GM23248 (cell line): ENCODE measurements around the gene EREG.

ENCODE experiments used
- EZH2 ChIP-seq: fragments of 200-600 bp; sonication (generic); IDR thresholded peaks from 2 replicates; pipeline ENCODE4 v1.6.1; 2018; ENCODE audit warnings: antibody characterized with exemption, mild to moderate bottlenecking; ENCODE audit not compliant: insufficient read depth, poor library complexity, severe bottlenecking
- EZH2phosphoT487 ChIP-seq: fragments of 200-600 bp; sonication (generic); IDR thresholded peaks from 2 replicates; pipeline ENCODE4 v1.6.1; 2018; ENCODE audit warnings: antibody characterized with exemption, moderate library complexity, mild to moderate bottlenecking, low read depth; ENCODE audit not compliant: insufficient read depth

DNA sequence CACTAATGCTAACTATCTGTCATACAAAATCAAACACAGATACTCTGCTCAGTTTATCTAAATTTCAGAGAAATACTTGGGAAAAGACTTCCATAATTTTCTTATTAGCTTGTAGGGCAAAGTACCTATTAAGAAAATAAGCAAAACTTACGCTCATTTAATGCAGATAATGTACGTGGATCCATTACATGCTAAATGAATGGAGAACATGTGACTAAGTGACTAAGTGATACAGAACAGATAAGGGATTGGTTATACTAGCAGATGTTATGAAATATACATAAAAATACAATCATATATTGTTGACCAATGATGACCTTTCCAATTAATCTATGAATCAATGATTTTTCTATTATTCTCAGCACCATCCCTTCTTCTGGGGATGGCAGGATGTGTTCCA is 25.7 kb downstream of the EREG start:
- TF ChIP-seq EZH2 (no peak), EZH2phosphoT487 (no peak)
